ENCODE results near the gene PODNL1. TPM values are rescaled to one million over a fixed set of nuclear protein-coding genes. Genes with fewer than 3 reads are reported as not detected.
"Not testable (repeated sequence)": the region's sequence is repeated elsewhere in the genome, so short reads cannot be mapped to it uniquely, and the experiment has no call there.

The PODNL1 gene
- total RNA-seq, 1 experiment from 2014 or later, result 6.4 TPM

- H3F3A ChIP-seq (ENCODE audit: insufficient read depth, low read depth), result peaks cover 27% of the 10 kb centered on the region
- ChIA-PET POLR2A (ENCODE audit: unreplicated experiment) (interaction anchor here (0.8 kb wide), 1 partner anchor 1159 kb away, joined by 10 read pairs; no protein-coding TSS in a partner anchor), CTCF (no interaction called here)
- H3K36me3 ChIP-seq (ENCODE audit: low read depth), result no peaks in the 10 kb centered on the region
- intact Hi-C loops (cut with micrococcal nuclease; ENCODE audit: unreplicated experiment), result no loop called here
- no peaks in the 10 kb centered on the region for H3K4me1 ChIP-seq (replicated peaks; ENCODE audit: insufficient read depth)
- no peak overlapping the region for H3K4me3 ChIP-seq
- no peaks in the 10 kb centered on the region for H3K9me3 ChIP-seq (ENCODE audit: insufficient read depth, low read depth)
- no peak overlapping the region for H2AFZ ChIP-seq
- no peak for TF ChIP-seq EZH2 (IDR thresholded peaks at IDR 0.05; ENCODE audit: low read depth)
- TF ChIP-seq, protein P1, sequence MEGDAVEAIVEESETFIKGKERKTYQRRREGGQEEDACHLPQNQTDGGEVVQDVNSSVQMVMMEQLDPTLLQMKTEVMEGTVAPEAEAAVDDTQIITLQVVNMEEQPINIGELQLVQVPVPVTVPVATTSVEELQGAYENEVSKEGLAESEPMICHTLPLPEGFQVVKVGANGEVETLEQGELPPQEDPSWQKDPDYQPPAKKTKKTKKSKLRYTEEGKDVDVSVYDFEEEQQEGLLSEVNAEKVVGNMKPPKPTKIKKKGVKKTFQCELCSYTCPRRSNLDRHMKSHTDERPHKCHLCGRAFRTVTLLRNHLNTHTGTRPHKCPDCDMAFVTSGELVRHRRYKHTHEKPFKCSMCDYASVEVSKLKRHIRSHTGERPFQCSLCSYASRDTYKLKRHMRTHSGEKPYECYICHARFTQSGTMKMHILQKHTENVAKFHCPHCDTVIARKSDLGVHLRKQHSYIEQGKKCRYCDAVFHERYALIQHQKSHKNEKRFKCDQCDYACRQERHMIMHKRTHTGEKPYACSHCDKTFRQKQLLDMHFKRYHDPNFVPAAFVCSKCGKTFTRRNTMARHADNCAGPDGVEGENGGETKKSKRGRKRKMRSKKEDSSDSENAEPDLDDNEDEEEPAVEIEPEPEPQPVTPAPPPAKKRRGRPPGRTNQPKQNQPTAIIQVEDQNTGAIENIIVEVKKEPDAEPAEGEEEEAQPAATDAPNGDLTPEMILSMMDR (conservative IDR thresholded peaks at IDR 0.05), result no peak
- no peaks in the 10 kb centered on the region for H3K9me2 ChIP-seq (ENCODE audit: insufficient read depth)
- no peaks in the 10 kb centered on the region for H3K27me3 ChIP-seq (ENCODE audit: insufficient read depth, low read depth)
- DNase-seq, result no peak
- H3K4me2 ChIP-seq, result no peak overlapping the region
- H4K20me1 ChIP-seq (ENCODE audit: insufficient read depth), result no peaks in the 10 kb centered on the region
- H3K27ac ChIP-seq, result no peak overlapping the region
- no TSS peak for BruUV-seq (replicated peaks)
- no peaks in the 10 kb centered on the region for H3K79me2 ChIP-seq (ENCODE audit: low read depth)
Observed at GRCh38 chr19:13969897-13970296, 31.7 kb upstream of the PODNL1 start.

DNA sequence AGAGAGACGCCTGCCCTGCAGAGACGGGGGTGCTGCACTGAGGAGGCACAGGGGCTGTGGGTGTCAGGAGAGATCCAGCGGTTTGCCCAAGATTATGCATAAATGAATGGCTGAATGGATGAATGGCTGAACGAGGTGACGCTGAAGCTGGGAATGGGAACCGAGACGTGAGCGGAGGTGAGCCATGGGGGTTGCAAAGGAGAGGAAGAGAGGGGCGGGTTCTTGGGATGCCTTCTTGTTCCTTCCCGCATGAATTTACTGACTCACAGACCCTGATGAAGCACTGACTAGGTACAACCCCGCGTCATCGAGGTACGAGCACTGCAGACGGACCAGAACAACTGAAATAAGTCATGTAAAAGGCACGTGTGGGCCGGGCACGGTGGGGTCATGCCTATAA is 30.8 kb upstream of the PODNL1 start:
- Histone ChIP-seq H3F3A (ENCODE audit: insufficient read depth, low read depth) (peaks cover 29% of the 10 kb centered on the region), H3K4me1 (replicated peaks; ENCODE audit: insufficient read depth) (no peaks in the 10 kb centered on the region), H3K9me2 (ENCODE audit: insufficient read depth) (no peaks in the 10 kb centered on the region), H2AFZ (no peak overlapping the region), H3K27me3 (ENCODE audit: insufficient read depth, low read depth) (no peaks in the 10 kb centered on the region), H3K36me3 (ENCODE audit: low read depth) (no peaks in the 10 kb centered on the region), H4K20me1 (ENCODE audit: insufficient read depth) (no peaks in the 10 kb centered on the region), H3K4me2 (no peak overlapping the region), H3K4me3 (no peak overlapping the region), H3K79me2 (ENCODE audit: low read depth) (no peaks in the 10 kb centered on the region), H3K9me3 (ENCODE audit: insufficient read depth, low read depth) (no peaks in the 10 kb centered on the region), H3K27ac (no peak overlapping the region)
- BruUV-seq (replicated peaks), result no TSS peak
- ChIA-PET CTCF (no interaction called here), POLR2A (ENCODE audit: unreplicated experiment) (no interaction called here)
- DNase-seq, result no peak
- no peak for TF ChIP-seq EZH2 (IDR thresholded peaks at IDR 0.05; ENCODE audit: low read depth)
- TF ChIP-seq, protein P1 (conservative IDR thresholded peaks at IDR 0.05), result no peak
- intact Hi-C loops (cut with micrococcal nuclease; ENCODE audit: unreplicated experiment), result no loop called here

DNA sequence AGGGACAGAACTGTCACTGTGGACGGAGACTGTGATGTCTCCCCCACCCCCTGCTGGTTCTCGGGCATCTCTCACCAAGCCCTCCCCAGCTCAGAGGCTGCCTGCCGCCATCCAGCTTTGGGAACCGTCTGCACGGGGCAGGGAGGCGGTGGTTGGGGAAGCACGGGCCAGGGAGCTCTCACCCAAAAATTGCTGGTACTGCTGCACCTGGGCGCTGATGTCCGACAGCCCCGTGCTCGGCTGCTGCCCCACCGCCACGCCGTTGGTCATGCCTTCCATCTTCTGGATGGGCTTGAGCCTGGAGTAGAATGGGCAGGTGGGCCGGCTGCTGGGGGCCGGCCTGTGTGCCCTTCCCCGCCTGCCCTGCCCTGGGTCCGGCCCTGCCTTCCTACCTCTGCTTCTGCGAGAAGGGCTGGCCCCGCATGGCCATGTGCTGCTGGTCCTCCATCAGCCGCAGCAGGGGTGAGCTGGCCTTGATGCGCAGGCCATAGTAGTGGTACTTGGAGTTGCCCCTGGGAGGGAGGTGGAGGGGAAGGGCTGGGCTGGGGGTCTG is 30.2 kb upstream of the PODNL1 start:
- H3K4me3 ChIP-seq, result no peak overlapping the region
- H3K9me3 ChIP-seq (ENCODE audit: insufficient read depth, low read depth), result no peaks in the 10 kb centered on the region
- no peaks in the 10 kb centered on the region for H4K20me1 ChIP-seq (ENCODE audit: insufficient read depth)
- H3K27me3 ChIP-seq (ENCODE audit: insufficient read depth, low read depth), result no peaks in the 10 kb centered on the region
- no peaks in the 10 kb centered on the region for H3K9me2 ChIP-seq (ENCODE audit: insufficient read depth)
- H3K4me1 ChIP-seq (replicated peaks; ENCODE audit: insufficient read depth), result no peaks in the 10 kb centered on the region
- no peaks in the 10 kb centered on the region for H3K79me2 ChIP-seq (ENCODE audit: low read depth)
- CTCF ChIA-PET, result no interaction called here
- peaks cover 25% of the 10 kb centered on the region for H3F3A ChIP-seq (ENCODE audit: insufficient read depth, low read depth)
- intact Hi-C loops (cut with micrococcal nuclease; ENCODE audit: unreplicated experiment), result no loop called here
- no peaks in the 10 kb centered on the region for H3K36me3 ChIP-seq (ENCODE audit: low read depth)
- H3K27ac ChIP-seq, result no peak overlapping the region
- TF ChIP-seq, protein P1 (conservative IDR thresholded peaks at IDR 0.05), result no peak
- no peak for TF ChIP-seq EZH2 (IDR thresholded peaks at IDR 0.05; ENCODE audit: low read depth)
- no TSS peak for BruUV-seq (replicated peaks)
- no peak overlapping the region for H3K4me2 ChIP-seq
- no peak overlapping the region for H2AFZ ChIP-seq
- DNase-seq, result no peak
- POLR2A ChIA-PET (ENCODE audit: unreplicated experiment), result no interaction called here

DNA sequence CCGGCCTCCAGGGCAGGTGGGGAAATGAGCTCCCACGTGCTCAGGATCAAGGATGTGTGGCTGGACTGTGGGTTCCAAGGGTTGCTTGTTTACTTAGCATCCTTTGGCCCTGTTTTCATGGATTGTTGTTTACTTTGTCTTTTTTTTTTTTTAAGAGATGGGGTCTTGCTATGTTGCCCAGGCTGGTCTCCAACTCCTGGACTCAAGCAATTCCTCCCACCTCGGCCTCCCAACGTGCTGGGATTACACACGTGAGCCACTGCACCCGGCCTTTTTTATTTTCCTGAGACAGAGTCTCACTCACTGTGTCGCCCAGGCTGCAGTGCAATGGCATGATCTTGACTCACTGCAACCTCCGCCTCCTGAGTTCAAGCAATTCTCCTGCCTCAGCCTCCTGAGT is 29.0 kb upstream of the PODNL1 start:
- H3K79me2 ChIP-seq (ENCODE audit: low read depth); POLR2A ChIA-PET (ENCODE audit: unreplicated experiment); H3K36me3 ChIP-seq (ENCODE audit: low read depth); H3K9me3 ChIP-seq (ENCODE audit: insufficient read depth, low read depth); H3K27me3 ChIP-seq (ENCODE audit: insufficient read depth, low read depth); H3K4me2 ChIP-seq; H3K4me1 ChIP-seq (replicated peaks; ENCODE audit: insufficient read depth); intact Hi-C loops (cut with micrococcal nuclease; ENCODE audit: unreplicated experiment); CTCF ChIA-PET; H4K20me1 ChIP-seq (ENCODE audit: insufficient read depth); H3K9me2 ChIP-seq (ENCODE audit: insufficient read depth); H3K27ac ChIP-seq; H3K4me3 ChIP-seq; H2AFZ ChIP-seq; BruUV-seq (replicated peaks); DNase-seq: not testable (repeated sequence)
- H3F3A ChIP-seq (ENCODE audit: insufficient read depth, low read depth), result peaks cover 25% of the 10 kb centered on the region
